Right atrium auricular region (tissue), 2 donors: ENCODE results near the gene TNNT2. TPM values are rescaled to one million over a fixed set of nuclear protein-coding genes. Genes with fewer than 3 reads are reported as not detected.

Source experiments
- DNase-seq: peaks from one replicate; pipeline ENCODE4 v3.0.0-alpha.2; 2019; ENCODE audit warnings: low spot score
- H3K27ac ChIP-seq, 2 donors: fragments of 200-600 bp; sonication (generic); 1 replicate in 1 of 2; 2 replicates in 1 of 2; pipeline ENCODE4 v1.5.1; 2016 to 2019
- H3K27me3 ChIP-seq, 2 donors: fragments of 200-600 bp; sonication (generic); one replicate each; pipeline versions ENCODE4 v1.5.1 to v1.6.0; 2017 to 2019
- H3K36me3 ChIP-seq: fragments of 200-600 bp; sonication (generic); one replicate; pipeline ENCODE4 v1.5.1; 2016
- H3K4me1 ChIP-seq, 2 donors: fragments of 200-600 bp; sonication (generic); one replicate each; pipeline versions ENCODE4 v1.5.1 to v1.6.0; 2017 to 2019
- H3K4me3 ChIP-seq, 2 donors: fragments of 200-600 bp; sonication (generic); 1 replicate in 1 of 2; 2 replicates in 1 of 2; pipeline ENCODE4 v1.5.1; 2017 to 2019; ENCODE audit warnings: mild to moderate bottlenecking in 1 of 2, moderate library complexity in 1 of 2
- H3K9me3 ChIP-seq, 2 donors: fragments of 200-600 bp; sonication (generic); one replicate each; pipeline ENCODE4 v1.5.1; 2019
- total RNA-seq, 2 donors: library from RNA; depleted of rRNA; stranded (reverse); fragments of >200 nt; gene quantifications; one replicate each; pipeline ENCODE4 v1.1.0, GENCODE V29; 2016
- TF ChIP-seq, protein P1 (sequence below), 2 donors: fragments of 200-600 bp; sonication (generic); IDR thresholded peaks; one replicate each; pipeline ENCODE4 v1.5.1; 2019; ENCODE audit warnings: antibody characterized with exemption in 2 of 2

TNNT2 gene
- total RNA-seq, 2 donors from 2014 or later = 4,112 to 12,321 TPM

DNA sequence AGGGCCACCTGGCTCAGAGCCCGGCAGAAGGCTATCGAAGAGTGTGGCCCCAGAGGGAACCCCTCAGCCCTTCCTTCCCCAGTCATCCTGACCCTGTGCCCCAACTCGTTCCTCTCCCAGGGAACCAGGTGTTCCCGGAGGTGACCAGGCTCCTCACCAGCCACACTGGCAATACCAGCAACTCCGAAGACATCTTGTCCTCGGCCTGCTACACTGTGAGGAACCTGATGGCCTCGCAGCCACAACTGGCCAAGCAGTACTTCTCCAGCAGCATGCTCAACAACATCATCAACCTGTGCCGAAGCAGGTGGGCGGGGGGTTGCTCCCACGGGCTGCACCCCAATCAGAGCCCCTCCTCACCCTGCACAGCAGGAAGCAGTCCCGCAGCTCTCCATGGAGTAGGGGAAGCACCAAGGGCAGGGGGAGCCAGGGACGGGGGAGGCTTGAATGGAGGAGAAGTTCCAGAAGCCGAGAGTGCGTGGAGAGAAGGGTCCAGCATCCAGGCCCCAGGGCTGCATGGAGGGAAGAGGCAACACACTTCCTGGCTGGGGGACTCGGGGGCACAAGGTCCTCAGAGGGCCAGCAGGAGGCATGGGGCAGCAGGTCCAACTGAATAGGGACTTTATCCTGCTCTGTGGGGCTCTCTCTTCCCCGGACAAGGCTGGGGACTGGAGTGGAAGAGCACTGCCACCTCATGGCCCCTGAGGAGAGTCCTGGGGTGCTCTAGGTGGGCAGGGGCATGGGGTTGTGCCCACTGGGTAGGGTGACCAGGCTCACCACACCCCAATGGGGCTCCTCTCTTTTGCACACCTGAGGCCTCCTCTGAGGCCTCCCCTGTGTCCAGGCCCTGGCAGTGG, 52.4 kb downstream of the TNNT2 start:
- no peaks in the 10 kb centered on the region for H3K27me3 ChIP-seq
- H3K27ac ChIP-seq = no peak overlapping the region
- peaks cover 0 to 15% of the 10 kb centered on the region in 2 donors for H3K4me1 ChIP-seq
- no peak for DNase-seq
- H3K4me3 ChIP-seq = no peak overlapping the region
- no peaks in the 10 kb centered on the region for H3K9me3 ChIP-seq
- no peaks in the 10 kb centered on the region for H3K36me3 ChIP-seq
- TF ChIP-seq, protein P1, sequence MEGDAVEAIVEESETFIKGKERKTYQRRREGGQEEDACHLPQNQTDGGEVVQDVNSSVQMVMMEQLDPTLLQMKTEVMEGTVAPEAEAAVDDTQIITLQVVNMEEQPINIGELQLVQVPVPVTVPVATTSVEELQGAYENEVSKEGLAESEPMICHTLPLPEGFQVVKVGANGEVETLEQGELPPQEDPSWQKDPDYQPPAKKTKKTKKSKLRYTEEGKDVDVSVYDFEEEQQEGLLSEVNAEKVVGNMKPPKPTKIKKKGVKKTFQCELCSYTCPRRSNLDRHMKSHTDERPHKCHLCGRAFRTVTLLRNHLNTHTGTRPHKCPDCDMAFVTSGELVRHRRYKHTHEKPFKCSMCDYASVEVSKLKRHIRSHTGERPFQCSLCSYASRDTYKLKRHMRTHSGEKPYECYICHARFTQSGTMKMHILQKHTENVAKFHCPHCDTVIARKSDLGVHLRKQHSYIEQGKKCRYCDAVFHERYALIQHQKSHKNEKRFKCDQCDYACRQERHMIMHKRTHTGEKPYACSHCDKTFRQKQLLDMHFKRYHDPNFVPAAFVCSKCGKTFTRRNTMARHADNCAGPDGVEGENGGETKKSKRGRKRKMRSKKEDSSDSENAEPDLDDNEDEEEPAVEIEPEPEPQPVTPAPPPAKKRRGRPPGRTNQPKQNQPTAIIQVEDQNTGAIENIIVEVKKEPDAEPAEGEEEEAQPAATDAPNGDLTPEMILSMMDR (IDR thresholded peaks at IDR 0.05) = no peak

DNA sequence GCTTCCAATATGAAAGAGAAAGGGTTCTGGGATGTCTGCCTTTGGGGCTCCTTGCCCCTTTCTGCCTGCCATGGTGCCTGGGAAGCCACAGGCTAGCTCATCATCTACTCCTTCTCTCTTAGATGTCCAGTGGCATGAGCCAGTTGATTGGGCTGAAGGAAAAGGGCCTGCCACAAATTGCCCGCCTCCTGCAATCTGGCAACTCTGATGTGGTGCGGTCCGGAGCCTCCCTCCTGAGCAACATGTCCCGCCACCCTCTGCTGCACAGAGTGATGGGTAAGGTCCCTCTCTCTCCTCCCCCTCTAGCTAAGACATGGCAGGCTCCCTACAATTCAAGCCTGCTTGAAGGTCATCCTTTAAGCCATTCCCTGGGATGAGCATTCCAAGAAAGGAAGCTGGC, 53.2 kb downstream of the TNNT2 start:
- H3K4me1 ChIP-seq = peaks cover 0 to 8% of the 10 kb centered on the region in 2 donors
- H3K4me3 ChIP-seq = no peak overlapping the region
- H3K27ac ChIP-seq = no peak overlapping the region
- no peak for DNase-seq
- H3K9me3 ChIP-seq = no peaks in the 10 kb centered on the region
- H3K27me3 ChIP-seq = no peaks in the 10 kb centered on the region
- no peaks in the 10 kb centered on the region for H3K36me3 ChIP-seq
- TF ChIP-seq, protein P1 (IDR thresholded peaks at IDR 0.05) = no peak

DNA sequence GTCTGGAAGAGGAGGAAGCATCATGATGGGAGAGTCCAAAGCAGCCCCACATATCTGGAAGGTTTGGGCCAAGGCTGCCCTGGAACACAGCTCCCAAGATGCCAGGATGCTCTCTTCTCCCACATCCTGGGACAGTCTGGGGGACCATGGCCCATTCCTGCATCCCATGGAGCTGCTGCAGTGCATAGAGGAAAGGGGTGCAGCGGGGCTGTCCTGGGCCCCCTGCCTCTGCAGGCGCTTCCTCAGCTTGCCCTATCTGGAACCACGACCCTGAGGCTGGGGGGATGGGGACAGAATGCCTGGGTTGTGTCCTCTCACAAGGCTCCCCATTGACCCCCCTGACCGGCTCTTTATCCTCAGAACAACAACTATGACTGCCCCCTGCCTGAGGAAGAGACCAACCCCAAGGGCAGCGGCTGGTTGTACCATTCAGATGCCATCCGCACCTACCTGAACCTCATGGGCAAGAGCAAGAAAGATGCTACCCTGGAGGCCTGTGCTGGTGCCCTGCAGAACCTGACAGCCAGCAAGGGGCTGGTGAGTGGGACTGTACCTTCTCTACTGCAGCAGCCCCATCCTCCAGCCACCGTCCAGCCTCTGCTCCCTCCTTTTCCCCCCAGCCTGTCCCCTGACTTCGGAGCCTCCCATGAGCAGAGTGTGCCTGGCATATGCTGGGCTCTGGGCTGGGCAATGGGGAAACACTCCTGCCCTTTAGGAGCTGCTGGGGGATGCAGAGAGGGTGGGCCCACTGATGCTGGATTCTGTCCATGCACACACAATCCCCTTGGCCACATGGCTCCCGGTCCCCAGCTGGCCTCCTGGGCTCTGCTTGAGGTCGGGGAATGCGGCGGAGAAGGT, 54.6 kb downstream of the TNNT2 start:
- H3K9me3 ChIP-seq = no peaks in the 10 kb centered on the region
- H3K27me3 ChIP-seq = no peaks in the 10 kb centered on the region
- no peaks in the 10 kb centered on the region for H3K36me3 ChIP-seq
- no peaks in the 10 kb centered on the region for H3K4me1 ChIP-seq
- no peak overlapping the region for H3K27ac ChIP-seq
- TF ChIP-seq, protein P1 (IDR thresholded peaks at IDR 0.05) = no peak
- no peak for DNase-seq
- H3K4me3 ChIP-seq = no peak overlapping the region

DNA sequence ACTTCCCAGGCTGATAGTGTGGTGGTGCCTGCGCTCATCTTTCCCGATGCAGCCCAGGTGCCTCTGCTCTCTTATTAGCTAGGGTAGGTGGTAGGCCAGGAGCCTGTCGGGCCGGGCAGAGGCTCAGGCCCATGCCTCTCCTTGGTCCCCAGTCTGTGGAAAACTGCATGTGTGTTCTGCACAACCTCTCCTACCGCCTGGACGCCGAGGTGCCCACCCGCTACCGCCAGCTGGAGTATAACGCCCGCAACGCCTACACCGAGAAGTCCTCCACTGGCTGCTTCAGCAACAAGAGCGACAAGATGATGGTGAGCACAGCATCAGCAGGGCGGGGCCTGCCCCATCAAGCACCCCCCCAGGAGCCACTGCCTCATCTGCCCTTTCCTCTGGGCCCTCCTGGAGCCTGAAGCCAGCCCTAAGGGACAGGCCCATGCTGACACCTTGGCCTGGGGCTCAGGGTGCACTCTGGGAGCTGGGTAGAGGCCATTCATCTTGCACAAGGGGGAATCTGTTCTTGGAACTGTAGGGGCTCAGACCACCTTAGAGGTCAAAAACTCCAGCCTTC, 55.6 kb downstream of the TNNT2 start:
- Histone ChIP-seq H3K4me1 (no peaks in the 10 kb centered on the region), H3K27ac (no peak overlapping the region), H3K9me3 (no peaks in the 10 kb centered on the region), H3K36me3 (no peaks in the 10 kb centered on the region), H3K27me3 (no peaks in the 10 kb centered on the region), H3K4me3 (no peak overlapping the region)
- DNase-seq = no peak
- TF ChIP-seq, protein P1 (IDR thresholded peaks at IDR 0.05) = no peak

DNA sequence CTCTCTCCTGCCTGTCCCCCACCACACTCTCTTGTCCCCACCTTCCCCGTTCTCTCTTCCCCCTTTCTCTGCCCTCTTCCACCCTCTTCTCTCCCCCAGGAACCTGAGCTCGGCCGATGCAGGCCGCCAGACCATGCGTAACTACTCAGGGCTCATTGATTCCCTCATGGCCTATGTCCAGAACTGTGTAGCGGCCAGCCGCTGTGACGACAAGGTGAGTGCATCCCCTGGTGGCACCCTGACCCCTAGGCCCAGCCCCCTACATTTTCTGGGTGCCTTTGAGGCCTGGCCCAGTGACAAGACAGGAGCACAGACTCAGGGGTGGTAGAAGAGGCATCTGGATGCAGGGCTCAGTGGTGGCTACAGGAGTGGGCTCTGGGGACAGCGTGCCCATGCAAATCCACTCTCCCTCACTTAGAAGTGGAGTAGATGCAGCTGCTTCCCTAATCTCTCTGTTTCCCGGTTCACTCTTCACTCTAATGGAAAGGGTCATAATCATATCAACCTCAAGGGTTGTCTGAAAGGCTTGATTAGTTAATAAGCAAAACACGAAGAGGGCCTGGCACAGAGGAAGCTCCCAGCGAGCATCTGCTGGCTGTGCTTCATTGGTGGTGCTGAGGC, 57.2 kb downstream of the TNNT2 start:
- Histone ChIP-seq H3K27ac (no peak overlapping the region), H3K27me3 (no peaks in the 10 kb centered on the region), H3K36me3 (no peaks in the 10 kb centered on the region), H3K9me3 (no peaks in the 10 kb centered on the region), H3K4me3 (no peak overlapping the region), H3K4me1 (no peaks in the 10 kb centered on the region)
- TF ChIP-seq, protein P1 (IDR thresholded peaks at IDR 0.05) = no peak
- DNase-seq = no peak
